ENCODE measurements around the gene JAKMIP1. TPM values are rescaled to one million over a fixed set of nuclear protein-coding genes. Genes with fewer than 3 reads are reported as not detected.

JAKMIP1 gene
- polyA plus RNA-seq, 1 donor from 2014 or later = 15.3 TPM

GRCh38 chr4:6109842-6110560 is 90.3 kb downstream of the JAKMIP1 start:
- Histone ChIP-seq H3F3A (ENCODE audit: insufficient read depth, low read length, poor library complexity, severe bottlenecking) (no peaks in the 10 kb centered on the region), H3K9ac (ENCODE audit: low read length) (no peak overlapping the region), H2AFZ (ENCODE audit: low read depth, low read length) (no peak overlapping the region), H3K4me3 (ENCODE audit: low read length) (no peak overlapping the region), H3K27me3 (ENCODE audit: insufficient read depth, low read depth, low read length) (no peaks in the 10 kb centered on the region), H3K79me2 (replicated peaks; ENCODE audit: insufficient read depth, low read length) (no peaks in the 10 kb centered on the region), H3K9me2 (ENCODE audit: insufficient read depth, low read length) (no peaks in the 10 kb centered on the region), H3K4me2 (ENCODE audit: low read length) (no peak overlapping the region), H3K27ac (ENCODE audit: low read length) (no peak overlapping the region), H4K20me1 (ENCODE audit: insufficient read depth) (no peaks in the 10 kb centered on the region), H3K36me3 (ENCODE audit: insufficient read depth, low read length) (no peaks in the 10 kb centered on the region), H3K9me3 (ENCODE audit: low read length) (no peaks in the 10 kb centered on the region)
- TF ChIP-seq EP300 (conservative IDR thresholded peaks at IDR 0.05; ENCODE audit: poor library complexity, severe bottlenecking) = no peak
- TF ChIP-seq CTCF (IDR thresholded peaks at IDR 0.05; ENCODE audit: poor library complexity, severe bottlenecking) = no peak
- TF ChIP-seq POLR2AphosphoS5 (IDR thresholded peaks at IDR 0.05) = no peak
- TF ChIP-seq RAD21 (conservative IDR thresholded peaks at IDR 0.05) = no peak
- TF ChIP-seq SMC3 (conservative IDR thresholded peaks at IDR 0.05; ENCODE audit: poor library complexity) = no peak
- TF ChIP-seq, protein P1, sequence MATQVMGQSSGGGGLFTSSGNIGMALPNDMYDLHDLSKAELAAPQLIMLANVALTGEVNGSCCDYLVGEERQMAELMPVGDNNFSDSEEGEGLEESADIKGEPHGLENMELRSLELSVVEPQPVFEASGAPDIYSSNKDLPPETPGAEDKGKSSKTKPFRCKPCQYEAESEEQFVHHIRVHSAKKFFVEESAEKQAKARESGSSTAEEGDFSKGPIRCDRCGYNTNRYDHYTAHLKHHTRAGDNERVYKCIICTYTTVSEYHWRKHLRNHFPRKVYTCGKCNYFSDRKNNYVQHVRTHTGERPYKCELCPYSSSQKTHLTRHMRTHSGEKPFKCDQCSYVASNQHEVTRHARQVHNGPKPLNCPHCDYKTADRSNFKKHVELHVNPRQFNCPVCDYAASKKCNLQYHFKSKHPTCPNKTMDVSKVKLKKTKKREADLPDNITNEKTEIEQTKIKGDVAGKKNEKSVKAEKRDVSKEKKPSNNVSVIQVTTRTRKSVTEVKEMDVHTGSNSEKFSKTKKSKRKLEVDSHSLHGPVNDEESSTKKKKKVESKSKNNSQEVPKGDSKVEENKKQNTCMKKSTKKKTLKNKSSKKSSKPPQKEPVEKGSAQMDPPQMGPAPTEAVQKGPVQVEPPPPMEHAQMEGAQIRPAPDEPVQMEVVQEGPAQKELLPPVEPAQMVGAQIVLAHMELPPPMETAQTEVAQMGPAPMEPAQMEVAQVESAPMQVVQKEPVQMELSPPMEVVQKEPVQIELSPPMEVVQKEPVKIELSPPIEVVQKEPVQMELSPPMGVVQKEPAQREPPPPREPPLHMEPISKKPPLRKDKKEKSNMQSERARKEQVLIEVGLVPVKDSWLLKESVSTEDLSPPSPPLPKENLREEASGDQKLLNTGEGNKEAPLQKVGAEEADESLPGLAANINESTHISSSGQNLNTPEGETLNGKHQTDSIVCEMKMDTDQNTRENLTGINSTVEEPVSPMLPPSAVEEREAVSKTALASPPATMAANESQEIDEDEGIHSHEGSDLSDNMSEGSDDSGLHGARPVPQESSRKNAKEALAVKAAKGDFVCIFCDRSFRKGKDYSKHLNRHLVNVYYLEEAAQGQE (IDR thresholded peaks at IDR 0.05; ENCODE audit: borderline replicate concordance) = no peak

DNA sequence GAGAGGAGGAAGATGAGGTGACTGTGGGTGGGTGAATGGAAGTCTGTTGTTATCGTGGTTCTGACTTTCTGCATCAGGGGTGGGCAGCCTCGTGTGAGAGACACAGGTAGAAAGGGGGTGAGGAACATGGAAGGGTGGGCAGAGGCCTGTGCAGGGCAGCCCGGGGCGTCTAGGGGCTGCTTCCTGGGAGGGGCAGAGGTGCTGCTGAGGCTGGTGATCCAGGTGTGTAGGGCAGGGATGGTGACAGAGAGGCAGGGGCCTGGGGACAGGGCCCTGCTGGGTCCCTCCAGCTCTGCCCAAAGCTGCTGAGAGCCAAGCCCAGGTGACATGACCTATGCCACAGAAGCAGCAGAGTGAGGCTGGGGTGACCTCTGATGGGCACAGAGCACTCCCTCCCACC is 92.5 kb downstream of the JAKMIP1 start:
- H3K9me3 ChIP-seq (ENCODE audit: low read length) = no peaks in the 10 kb centered on the region
- no peaks in the 10 kb centered on the region for H4K20me1 ChIP-seq (ENCODE audit: insufficient read depth)
- no peaks in the 10 kb centered on the region for H3K36me3 ChIP-seq (ENCODE audit: insufficient read depth, low read length)
- H3K27ac ChIP-seq (ENCODE audit: low read length) = no peak overlapping the region
- H3K4me3 ChIP-seq (ENCODE audit: low read length) = no peak overlapping the region
- H3K27me3 ChIP-seq (ENCODE audit: insufficient read depth, low read depth, low read length) = no peaks in the 10 kb centered on the region
- TF ChIP-seq CTCF (IDR thresholded peaks at IDR 0.05; ENCODE audit: poor library complexity, severe bottlenecking) (no peak), MXI1 (conservative IDR thresholded peaks at IDR 0.05; ENCODE audit: poor library complexity, severe bottlenecking) (no peak), TAF1 (IDR thresholded peaks at IDR 0.05; ENCODE audit: low read depth) (no peak), POLR2AphosphoS5 (IDR thresholded peaks at IDR 0.05) (no peak), RAD21 (conservative IDR thresholded peaks at IDR 0.05) (no peak), EZH2 (IDR thresholded peaks at IDR 0.05; ENCODE audit: borderline replicate concordance, insufficient read depth, low read length, poor library complexity, severe bottlenecking) (no peak), EP300 (conservative IDR thresholded peaks at IDR 0.05; ENCODE audit: poor library complexity, severe bottlenecking) (no peak), SMC3 (conservative IDR thresholded peaks at IDR 0.05; ENCODE audit: poor library complexity) (no peak)
- TF ChIP-seq, protein P1 (IDR thresholded peaks at IDR 0.05; ENCODE audit: borderline replicate concordance) = no peak
- no peaks in the 10 kb centered on the region for H3K9me2 ChIP-seq (ENCODE audit: insufficient read depth, low read length)
- no peak overlapping the region for H3K4me2 ChIP-seq (ENCODE audit: low read length)
- no peak overlapping the region for H2AFZ ChIP-seq (ENCODE audit: low read depth, low read length)
- H3F3A ChIP-seq (ENCODE audit: insufficient read depth, low read length, poor library complexity, severe bottlenecking) = no peaks in the 10 kb centered on the region
- H3K79me2 ChIP-seq (replicated peaks; ENCODE audit: insufficient read depth, low read length) = no peaks in the 10 kb centered on the region
- H3K9ac ChIP-seq (ENCODE audit: low read length) = no peak overlapping the region

Measured in neural cell (in vitro differentiated cells).